Left lung (tissue), 10 donors: Measurements from ENCODE around the gene PRPF8. TPM values are rescaled to one million over a fixed set of nuclear protein-coding genes. Genes with fewer than 3 reads are reported as not detected.
A peak's percentile ranks its signal among the peaks of the same experiment; 100 is the strongest.

Source experiments
- ATAC-seq: fragments of 200-7000 bp; cut with Tn5 transposase; one replicate; pipeline ENCODE4 v1.9.1; 2020; ENCODE audit warnings: moderate library complexity
- DNase-seq, 4 donors: peaks; one replicate each; pipeline ENCODE4 v3.0.0-alpha.2; 2013 to 2020
- H3K27ac ChIP-seq, 2 donors: fragments of 200-600 bp; sonication (generic) in 1 of 2; one replicate each; pipeline versions ENCODE4 v1.5.0 to v1.8.0; 2020 to 2021
- H3K27me3 ChIP-seq, 2 donors: fragments of 200-600 bp; sonication (generic) in 1 of 2; one replicate each; pipeline versions ENCODE4 v1.5.0 to v1.8.0; 2020 to 2021
- H3K36me3 ChIP-seq, 2 donors: fragments of 200-600 bp; sonication (generic) in 1 of 2; one replicate each; pipeline versions ENCODE4 v1.5.0 to v1.8.0; 2020 to 2021
- H3K4me1 ChIP-seq, 2 donors: fragments of 200-600 bp; one replicate each; pipeline ENCODE4 v1.8.0; 2021
- H3K4me3 ChIP-seq, 2 donors: fragments of 200-600 bp; sonication (generic) in 1 of 2; one replicate each; pipeline versions ENCODE4 v1.5.0 to v1.8.0; 2020 to 2021; ENCODE audit warnings: mild to moderate bottlenecking in 1 of 2
- H3K9me3 ChIP-seq, 2 donors: fragments of 200-600 bp; sonication (generic) in 1 of 2; one replicate each; pipeline versions ENCODE4 v1.5.0 to v1.8.0; 2020 to 2021
- CTCF ChIP-seq, 2 donors: fragments of 200-600 bp; sonication (generic) in 1 of 2; IDR thresholded peaks; one replicate each; pipeline versions ENCODE4 v1.5.0 to v1.8.0; 2021; ENCODE audit warnings: antibody characterized with exemption in 2 of 2
- intact Hi-C, 2 donors: fragments of 100-400 bp; cut with DNase I; formaldehyde crosslinking; loops; one replicate each; pipeline versions ENCODE4 v1.11.2 to v1.14.2; 2022
- polyA plus RNA-seq, 6 donors: library from polyadenylated mRNA; unstranded; fragments of 120-200 nt; gene quantifications; one replicate each; pipeline ENCODE4 v1.2.1, GENCODE V29; 2013; ENCODE audit not compliant: insufficient read length in 6 of 6
- total RNA-seq, 2 donors: library from RNA; stranded (reverse); fragmentation: NEBNext Ultra II Directional; extraction: Animal tissue kit (Norgen Biotek cat#: 25700); gene quantifications; one replicate each; pipeline ENCODE4 v1.2.1, GENCODE V29; 2021
- donor health status: DM: no; HTN: yes; CAD: no.
- donor health status: DM: no; HTN: no; CAD: no.

The PRPF8 gene
- total and polyA plus RNA-seq, 8 donors, result 230 to 364 (median 329) TPM

- H3K27me3 ChIP-seq, result no peaks in the 10 kb centered on the region
- H3K4me1 ChIP-seq, result peaks cover 29 to 70% of the 10 kb centered on the region in 2 donors
- no peak for ATAC-seq
- no peaks in the 10 kb centered on the region for H3K9me3 ChIP-seq
- H3K36me3 ChIP-seq, result peaks cover 0 to 5% of the 10 kb centered on the region in 2 donors
- peak in 2 of 4 donors; percentile 45 to 74 for DNase-seq
- TF ChIP-seq CTCF (IDR thresholded peaks at IDR 0.05), result no peak
- intact Hi-C loops, result no loop called here
- H3K4me3 ChIP-seq, result peak overlapping the region; percentile 37 to 55
- H3K27ac ChIP-seq, result peak overlapping the region; percentile 83 to 98
These were observed 40.0 kb downstream of the PRPF8 start for GRCh38 chr17:1644493-1645206.

DNA sequence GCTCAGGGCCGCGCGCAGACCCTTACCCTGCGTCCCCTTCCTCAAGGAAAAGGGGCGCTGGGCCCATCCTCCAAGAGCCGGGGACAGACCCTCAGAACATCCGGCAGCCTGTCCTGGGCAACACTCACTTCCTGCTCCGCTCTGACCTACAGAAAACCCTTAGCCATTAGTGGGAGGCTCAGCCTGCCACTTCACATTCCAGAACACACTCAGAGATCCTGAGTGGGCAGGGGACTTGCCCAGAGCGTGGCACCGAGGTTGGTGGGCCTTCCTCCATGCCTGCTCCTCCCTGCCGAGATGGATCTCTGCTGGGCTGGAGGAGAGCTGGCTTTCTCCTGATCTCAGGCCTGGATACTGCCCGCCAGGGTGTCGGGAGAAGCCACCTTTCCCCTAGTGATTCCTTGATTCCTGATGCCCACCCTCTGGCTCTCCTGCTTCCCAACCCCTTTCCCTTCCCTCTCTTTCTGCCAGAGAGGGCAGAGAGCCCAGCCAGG lies 40.6 kb downstream of the PRPF8 start:
- TF ChIP-seq CTCF (IDR thresholded peaks at IDR 0.05), result no peak

GRCh38 chr17:1643293-1643998 lies 41.2 kb downstream of the PRPF8 start:
- intact Hi-C loops, result no loop called here
- TF ChIP-seq CTCF (IDR thresholded peaks at IDR 0.05), result no peak
- peak in 3 of 4 donors; percentile 69 to 91 (median 75) for DNase-seq
- Histone ChIP-seq H3K27ac (peak overlapping the region; percentile 83 to 98), H3K27me3 (no peaks in the 10 kb centered on the region), H3K9me3 (no peaks in the 10 kb centered on the region), H3K4me3 (peak overlapping the region; percentile 37 to 55), H3K4me1 (peaks cover 29 to 70% of the 10 kb centered on the region in 2 donors), H3K36me3 (peaks cover 0 to 14% of the 10 kb centered on the region in 2 donors)
- ATAC-seq, result peak; percentile 44

More for the DNA sequence above, 40.6 kb downstream of the PRPF8 start:
- Histone ChIP-seq H3K27me3 (no peaks in the 10 kb centered on the region), H3K4me3 (peak overlapping the region; percentile 37 to 55), H3K36me3 (peaks cover 0 to 8% of the 10 kb centered on the region in 2 donors), H3K27ac (peak overlapping the region; percentile 83 to 98), H3K9me3 (no peaks in the 10 kb centered on the region), H3K4me1 (peaks cover 29 to 73% of the 10 kb centered on the region in 2 donors)
- intact Hi-C loops, result no loop called here
- DNase-seq (peak in 2 of 4 donors; percentile 54 to 62), ATAC-seq (peak; percentile 24)

- no peak for ATAC-seq
- no peaks in the 10 kb centered on the region for H3K27me3 ChIP-seq
These were observed 43.6 kb downstream of the PRPF8 start for GRCh38 chr17:1641065-1641403.

More at GRCh38 chr17:1641065-1641403, 43.6 kb downstream of the PRPF8 start:
- H3K9me3 ChIP-seq, result no peaks in the 10 kb centered on the region
- peak in 1 of 4 donors; percentile 42 for DNase-seq
- H3K4me1 ChIP-seq, result peaks cover 18 to 46% of the 10 kb centered on the region in 2 donors
- intact Hi-C loops, result no loop called here
- H3K36me3 ChIP-seq, result peaks cover 0 to 36% of the 10 kb centered on the region in 2 donors
- TF ChIP-seq CTCF (IDR thresholded peaks at IDR 0.05), result no peak
- no peak overlapping the region for H3K27ac ChIP-seq
- no peak overlapping the region for H3K4me3 ChIP-seq
